ENCODE data around the gene CDCA8. TPM values are rescaled to one million over a fixed set of nuclear protein-coding genes. Genes with fewer than 3 reads are reported as not detected.
"Not testable (repeated sequence)": the region's sequence is repeated elsewhere in the genome, so short reads cannot be mapped to it uniquely, and the experiment has no call there.

CDCA8 gene
- total RNA-seq, 1 donor from 2014 or later = 42.8 TPM

- intact Hi-C loops (cut with micrococcal nuclease) = no loop called here
Measured at GRCh38 chr1:37672136-37672870, 20.0 kb upstream of the CDCA8 start.

GRCh38 chr1:37673920-37674319 is 18.4 kb upstream of the CDCA8 start:
- intact Hi-C loops (cut with micrococcal nuclease) = loop anchor here (1.0 kb wide), 1 partner anchor 18 kb away; the partner anchor contains the start of gene CDCA8

GRCh38 chr1:37676281-37677142 is 15.8 kb upstream of the CDCA8 start:
- intact Hi-C loops (cut with micrococcal nuclease) = no loop called here

GRCh38 chr1:37677143-37677439 is 15.2 kb upstream of the CDCA8 start:
- intact Hi-C loops (cut with micrococcal nuclease) = no loop called here

- intact Hi-C loops (cut with micrococcal nuclease) = no loop called here
Measured at GRCh38 chr1:37677808-37678207, 14.5 kb upstream of the CDCA8 start.

- intact Hi-C loops (cut with micrococcal nuclease) = no loop called here
Measured at GRCh38 chr1:37680933-37681332, 11.4 kb upstream of the CDCA8 start.

GRCh38 chr1:37682334-37682987 is 9.9 kb upstream of the CDCA8 start:
- intact Hi-C loops (cut with micrococcal nuclease) = loop anchor here (1.0 to 2.0 kb wide), 7 partner anchors 10 to 227 kb away; partner anchors contain the start of genes CDCA8, GNL2 and MEAF6

GRCh38 chr1:37684182-37684581 is 8.1 kb upstream of the CDCA8 start:
- intact Hi-C loops (cut with micrococcal nuclease) = not testable (repeated sequence)

GRCh38 chr1:37685722-37686121 is 6.6 kb upstream of the CDCA8 start:
- intact Hi-C loops (cut with micrococcal nuclease) = no loop called here

GRCh38 chr1:37687764-37688163 is 4.6 kb upstream of the CDCA8 start:
- intact Hi-C loops (cut with micrococcal nuclease) = not testable (repeated sequence)

GRCh38 chr1:37688926-37689325 is 3.4 kb upstream of the CDCA8 start:
- intact Hi-C loops (cut with micrococcal nuclease) = no loop called here

- intact Hi-C loops (cut with micrococcal nuclease) = loop anchor here (1.0 to 10.0 kb wide), 18 partner anchors 9 to 1543 kb away; partner anchors contain the start of genes C1orf122, INPP5B, MRPS15 and MTF1
Measured at GRCh38 chr1:37691497-37692077, 729 bp upstream of the CDCA8 start.

GRCh38 chr1:37692834-37693175 is 489 bp downstream of the CDCA8 start:
- intact Hi-C loops (cut with micrococcal nuclease) = loop anchor here (1.0 to 10.0 kb wide), 17 partner anchors 11 to 1544 kb away; partner anchors contain the start of genes C1orf122, INPP5B, MRPS15 and MTF1

GRCh38 chr1:37697090-37697489 is 4.8 kb downstream of the CDCA8 start:
- intact Hi-C loops (cut with micrococcal nuclease) = loop anchor here (10.0 kb wide), 2 partner anchors 1158 to 1312 kb away; partner anchors contain the start of genes RRAGC and STK40

GRCh38 chr1:37697737-37698136 is 5.4 kb downstream of the CDCA8 start:
- intact Hi-C loops (cut with micrococcal nuclease) = loop anchor here (10.0 kb wide), 2 partner anchors 1157 to 1313 kb away; partner anchors contain the start of genes RRAGC and STK40

- intact Hi-C loops (cut with micrococcal nuclease) = loop anchor here (10.0 kb wide), 2 partner anchors 1156 to 1314 kb away; partner anchors contain the start of genes RRAGC and STK40
Measured at GRCh38 chr1:37699147-37699546, 6.8 kb downstream of the CDCA8 start.

GRCh38 chr1:37701051-37701450 is 8.7 kb downstream of the CDCA8 start:
- intact Hi-C loops (cut with micrococcal nuclease) = no loop called here

- intact Hi-C loops (cut with micrococcal nuclease) = no loop called here
Measured at GRCh38 chr1:37703061-37703460, 10.7 kb downstream of the CDCA8 start.

GRCh38 chr1:37704966-37705365 is 12.7 kb downstream of the CDCA8 start:
- intact Hi-C loops (cut with micrococcal nuclease) = no loop called here

GRCh38 chr1:37705399-37705798 is 13.1 kb downstream of the CDCA8 start:
- intact Hi-C loops (cut with micrococcal nuclease) = no loop called here

- intact Hi-C loops (cut with micrococcal nuclease) = no loop called here
Measured at GRCh38 chr1:37708471-37708870, 16.2 kb downstream of the CDCA8 start.

All from T-helper 1 cell treated with Interleukin-12 subunit alpha and Interleukin-12 subunit beta and Interleukin-4 antibody, amounts not matched to agents 30 ng/mL and 1 ng/mL, for 36 hours (primary cell).